ENCODE results near the gene MRPS12.
"Not testable (repeated sequence)": the region's sequence is repeated elsewhere in the genome, so short reads cannot be mapped to it uniquely, and the experiment has no call there.

The MRPS12 gene

GRCh38 chr19:38930776-38931520, at the start of gene MRPS12:
Gene MRPS12 (plus strand): TSS chr19:38930944. CDS start chr19:38931295, 351 bp downstream.
- peak; percentile 93 for DNase-seq

GRCh38 chr19:38883286-38883685, 47.5 kb upstream of the MRPS12 start:
- no peak for DNase-seq

DNA sequence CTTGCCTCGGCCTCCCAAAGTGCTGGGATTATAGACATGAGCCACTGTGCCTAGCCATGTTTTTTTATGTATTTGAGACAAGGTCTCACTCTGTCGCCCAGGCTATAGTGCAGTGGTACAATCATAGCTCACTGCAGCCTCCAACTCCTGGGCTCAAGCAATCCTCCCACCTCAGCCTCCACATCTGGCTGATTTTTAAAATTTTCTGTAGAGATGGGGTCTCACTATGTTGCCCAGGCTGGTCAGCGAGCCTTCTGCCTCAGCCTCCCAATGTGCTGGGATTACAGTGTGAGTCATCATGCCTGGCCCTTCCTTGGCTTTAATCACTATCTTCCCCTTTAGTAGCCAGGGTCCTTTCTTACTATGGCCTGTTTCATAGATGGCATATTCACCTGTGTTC, 46.1 kb upstream of the MRPS12 start:
- DNase-seq = not testable (repeated sequence)

- DNase-seq = no peak
These were observed 41.9 kb upstream of the MRPS12 start for GRCh38 chr19:38888876-38889275.

GRCh38 chr19:38889803-38890202, 40.9 kb upstream of the MRPS12 start:
- no peak for DNase-seq

DNA sequence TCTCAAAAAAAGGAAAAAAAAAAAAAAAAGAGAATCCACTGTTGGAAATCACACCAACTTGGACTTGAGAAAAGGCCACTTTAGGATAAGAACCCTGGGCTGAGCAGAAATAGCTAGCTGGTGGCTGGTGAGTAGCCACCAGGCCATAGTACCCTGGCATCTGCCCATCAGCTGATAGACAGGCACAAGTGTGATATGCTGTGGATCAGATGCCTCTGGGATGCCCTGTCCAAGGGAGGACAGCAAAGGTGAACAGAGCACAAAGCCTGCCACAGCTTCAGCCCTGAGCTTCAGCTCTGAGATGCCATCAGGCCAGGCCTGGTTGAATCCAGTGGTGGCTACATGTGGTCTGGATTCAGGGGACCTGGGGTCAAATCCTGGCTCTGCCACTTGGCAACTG, 40.1 kb upstream of the MRPS12 start:
- DNase-seq = no peak

DNA sequence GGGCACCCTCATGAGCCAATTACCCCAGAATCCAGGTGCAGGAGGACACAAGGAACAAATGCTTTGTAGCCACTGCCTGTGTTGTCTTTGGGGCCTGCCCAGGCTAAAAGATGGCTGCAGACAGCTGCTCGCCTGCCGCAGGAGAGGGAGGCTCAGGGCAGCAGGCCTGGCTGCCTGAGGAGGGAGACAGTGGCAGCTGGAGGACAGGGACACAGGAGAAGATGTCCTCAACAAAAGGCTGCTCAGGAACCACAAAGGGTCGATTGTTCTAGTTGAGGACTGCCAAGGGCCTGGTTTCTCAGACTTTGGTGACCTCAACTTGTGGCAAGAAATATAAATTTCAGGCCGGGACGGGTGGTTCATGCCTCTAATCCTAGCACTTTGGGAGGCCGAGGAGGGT, 39.0 kb upstream of the MRPS12 start:
- no peak for DNase-seq

GRCh38 chr19:38892841-38893240, 37.9 kb upstream of the MRPS12 start:
- DNase-seq = no peak

DNA sequence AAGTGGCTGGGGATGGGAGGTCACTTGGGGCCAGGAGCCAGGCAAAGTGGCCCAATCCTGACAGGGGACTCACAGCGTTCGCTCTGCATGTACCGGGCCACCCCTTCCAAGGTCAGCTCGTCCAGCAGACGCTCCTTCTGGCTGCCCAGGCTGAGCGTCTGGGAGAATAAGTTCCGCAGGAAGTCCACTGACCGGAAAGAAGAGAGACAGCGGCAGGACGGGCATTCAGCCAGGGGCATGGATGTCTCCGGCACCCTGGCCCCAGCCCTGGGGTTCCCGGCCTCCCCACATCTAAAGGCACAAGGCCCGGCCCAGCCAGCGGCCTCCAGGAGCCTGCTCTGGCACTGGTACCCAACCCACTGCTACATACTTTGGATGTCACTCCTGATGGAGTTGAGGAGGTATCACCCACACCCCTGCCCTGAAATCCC, 37.4 kb upstream of the MRPS12 start:
- no peak for DNase-seq

GRCh38 chr19:38894968-38895367, 35.8 kb upstream of the MRPS12 start:
- DNase-seq = no peak

DNA sequence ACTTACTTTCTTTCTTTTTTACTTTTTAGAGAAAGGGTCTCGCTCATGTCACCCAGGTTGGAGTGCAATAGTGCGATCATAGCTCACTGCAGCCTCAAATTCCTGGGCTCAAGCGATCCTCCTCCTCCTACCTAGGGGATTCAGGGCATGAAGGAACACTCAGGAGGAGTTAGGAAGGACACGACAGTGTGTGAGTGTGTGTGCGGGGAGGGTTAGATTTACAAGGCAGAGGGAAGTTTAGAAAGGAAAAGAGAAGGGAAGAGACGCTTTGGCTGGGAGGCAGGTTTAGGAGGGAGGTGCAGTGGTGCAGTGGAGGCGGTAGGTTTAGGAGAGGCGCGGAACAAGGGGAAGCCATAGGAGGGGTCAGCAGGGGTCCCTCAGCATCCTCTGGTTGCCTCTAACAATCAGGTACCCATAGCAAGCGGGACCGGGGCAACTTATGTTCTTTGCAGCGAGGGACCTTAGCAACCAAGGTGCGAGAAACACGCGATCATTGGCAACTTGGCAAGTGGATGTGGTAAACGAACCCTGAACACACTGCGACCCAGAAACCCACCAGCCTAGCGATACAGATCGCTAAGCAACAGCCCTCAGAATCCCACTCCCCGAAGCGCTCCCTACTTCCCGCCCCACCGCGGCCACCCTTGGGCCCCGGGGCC, 31.8 kb upstream of the MRPS12 start:
- DNase-seq = no peak

- DNase-seq = peak; percentile 98
These were observed 31.1 kb upstream of the MRPS12 start, which contains the start of the genes NFKBIB and SIRT2 for GRCh38 chr19:38899447-38900201. Gene NFKBIB (plus strand): TSS chr19:38899969. CDS start chr19:38900033, 64 bp downstream. Gene SIRT2 (minus strand): TSS chr19:38899618. CDS start chr19:38899521, 97 bp downstream.

DNA sequence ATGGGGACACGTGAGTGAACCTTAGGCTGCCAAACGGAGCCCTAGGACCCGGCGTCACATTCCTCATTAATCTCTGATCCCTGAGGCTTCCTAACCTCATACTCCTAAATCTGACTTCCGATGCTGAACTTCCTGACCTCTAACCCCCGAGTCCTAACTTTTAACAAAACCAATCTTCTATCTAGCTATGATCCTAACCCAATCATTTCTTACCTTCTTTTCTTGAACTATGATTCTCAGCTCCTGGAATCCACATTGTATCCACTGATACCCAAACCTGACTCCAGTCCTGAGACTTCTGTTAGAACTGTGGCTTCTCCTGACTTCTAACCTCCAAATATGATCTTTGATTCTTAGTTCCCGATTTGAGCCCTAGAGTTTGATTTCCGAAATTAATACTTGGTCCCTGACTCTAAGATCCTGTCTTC, 30.5 kb upstream of the MRPS12 start:
- DNase-seq = no peak

- no peak for DNase-seq
These were observed 30.0 kb upstream of the MRPS12 start for GRCh38 chr19:38900743-38901190.

GRCh38 chr19:38901683-38902082, 29.1 kb upstream of the MRPS12 start:
- no peak for DNase-seq

DNA sequence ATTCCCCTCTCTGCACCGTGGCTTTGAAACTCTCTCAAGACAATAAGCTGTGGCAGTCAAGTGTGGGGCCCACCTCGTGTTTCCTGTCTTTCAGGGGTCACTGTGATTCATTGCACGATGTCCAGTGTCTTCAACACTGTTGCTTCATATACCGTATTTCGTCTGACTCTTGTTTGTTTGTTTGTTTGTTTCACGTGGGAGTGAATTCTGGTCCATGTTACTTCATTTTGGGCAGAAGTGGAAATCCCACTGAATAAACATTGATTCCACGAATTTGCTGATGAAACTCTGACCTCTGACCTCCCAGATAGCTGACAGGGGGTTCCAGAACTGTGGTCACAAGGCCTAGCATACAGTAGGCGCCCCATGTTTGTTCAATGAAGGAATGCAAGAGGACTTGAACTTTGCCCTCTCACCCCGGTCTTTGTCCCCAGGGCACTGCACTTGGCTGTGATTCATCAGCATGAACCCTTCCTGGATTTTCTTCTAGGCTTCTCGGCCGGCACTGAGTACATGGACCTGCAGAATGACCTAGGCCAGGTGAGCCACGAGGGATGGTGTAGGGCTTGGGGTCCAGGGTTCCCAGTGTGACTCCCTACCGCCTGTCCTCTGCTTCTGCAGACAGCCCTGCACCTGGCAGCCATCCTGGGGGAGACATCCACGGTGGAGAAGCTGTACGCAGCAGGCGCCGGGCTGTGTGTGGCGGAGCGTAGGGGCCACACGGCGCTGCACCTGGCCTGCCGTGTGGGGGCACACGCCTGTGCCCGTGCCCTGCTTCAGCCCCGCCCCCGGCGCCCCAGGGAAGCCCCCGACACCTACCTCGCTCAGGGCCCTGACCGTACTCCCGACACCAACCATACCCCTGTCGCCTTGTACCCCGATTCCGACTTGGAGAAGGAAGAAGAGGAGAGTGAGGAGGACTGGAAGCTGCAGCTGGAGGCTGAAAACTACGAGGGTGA, 25.9 kb upstream of the MRPS12 start:
- no peak for DNase-seq

- no peak for DNase-seq
These were observed 25.1 kb upstream of the MRPS12 start for GRCh38 chr19:38905620-38906019.

DNA sequence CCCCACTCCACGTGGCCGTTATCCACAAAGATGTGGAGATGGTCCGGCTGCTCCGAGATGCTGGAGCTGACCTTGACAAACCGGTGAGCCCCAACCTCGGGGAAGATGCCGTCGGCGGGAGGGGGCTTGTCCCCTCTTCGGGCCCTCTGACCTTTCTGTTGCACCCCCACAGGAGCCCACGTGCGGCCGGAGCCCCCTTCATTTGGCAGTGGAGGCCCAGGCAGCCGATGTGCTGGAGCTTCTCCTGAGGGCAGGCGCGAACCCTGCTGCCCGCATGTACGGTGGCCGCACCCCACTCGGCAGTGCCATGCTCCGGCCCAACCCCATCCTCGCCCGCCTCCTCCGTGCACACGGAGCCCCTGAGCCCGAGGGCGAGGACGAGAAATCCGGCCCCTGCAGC, 23.5 kb upstream of the MRPS12 start:
- no peak for DNase-seq

- no peak for DNase-seq
These were observed 23.1 kb upstream of the MRPS12 start for GRCh38 chr19:38907670-38908069.

- no peak for DNase-seq
These were observed 21.8 kb upstream of the MRPS12 start for GRCh38 chr19:38908911-38909310.

- no peak for DNase-seq
These were observed 20.3 kb upstream of the MRPS12 start for GRCh38 chr19:38910488-38910887.

- no peak for DNase-seq
These were observed 19.2 kb upstream of the MRPS12 start for GRCh38 chr19:38911388-38912001.

Data from NCI-H1048 (cell line).